SK-N-MC (cell line): ENCODE measurements around the gene LDLRAD2.

Experiments
- EZH2 ChIP-seq: fragments of 200-600 bp; sonication (generic); IDR thresholded peaks from one replicate; pipeline ENCODE4 v1.6.1; 2017; ENCODE audit warnings: antibody characterized with exemption
- FOXP2 ChIP-seq: optimal IDR thresholded peaks from 2 replicates; pipeline ENCODE3; 2011; ENCODE audit warnings: mild to moderate bottlenecking, moderate library complexity; ENCODE audit not compliant: insufficient read depth; ENCODE audit errors: extremely low read length, control extremely low read depth
- POLR2AphosphoS5 ChIP-seq: IDR thresholded peaks from 2 replicates; pipeline ENCODE4 v1.6.1; 2012; ENCODE audit warnings: mild to moderate bottlenecking, low read depth, low read length, borderline replicate concordance

- no peak for TF ChIP-seq POLR2AphosphoS5
- TF ChIP-seq EZH2 = no peak
- TF ChIP-seq FOXP2 = no peak
Observed at GRCh38 chr1:21843996-21844395, 31.9 kb downstream of the LDLRAD2 start.
